Caco-2 (cell line): ENCODE results near the gene TIMM10. TPM values are rescaled to one million over a fixed set of nuclear protein-coding genes. Genes with fewer than 3 reads are reported as not detected.

Experiments used
- BruUV-seq: library from RNA; stranded (reverse); fragments of 400-500 nt; replicated peaks from 2 replicates; lab custom pipeline; 2021; lab: Mats Ljungman, UMichigan
- CTCF ChIA-PET: fragments of 300-600 bp; sonication (Branson Sonifier 250); formaldehyde crosslinking; loops from one replicate; lab custom pipeline; 2022; ENCODE audit warnings: antibody characterized with exemption; lab: Charles Lee
- POLR2A ChIA-PET: fragments of 300-600 bp; sonication (Branson Sonifier 250); formaldehyde crosslinking; loops from one replicate; lab custom pipeline; 2022; ENCODE audit warnings: antibody characterized with exemption; lab: Charles Lee
- DNase-seq, 2 experiments: peaks; one replicate each; pipeline versions ENCODE4 v3.0.0 to v3.0.0-alpha.2; 2020 to 2022
- H3K27me3 ChIP-seq: replicated peaks from 2 replicates; pipeline ENCODE4 v1.6.0; 2011; ENCODE audit warnings: low read length; ENCODE audit not compliant: control insufficient read depth, insufficient read depth
- H3K36me3 ChIP-seq: 2 replicates; pipeline ENCODE4 v1.5.1; 2011; ENCODE audit warnings: low read length; ENCODE audit not compliant: control insufficient read depth, insufficient read depth
- H3K4me1 ChIP-seq: fragments of 250-450 bp; sonication (Bioruptor Pico); 2 replicates; pipeline ENCODE4 v1.5.1; 2020; ENCODE audit warnings: mild to moderate bottlenecking
- H3K4me3 ChIP-seq: 2 replicates; pipeline ENCODE4 v1.5.1; 2011; ENCODE audit warnings: low read depth, mild to moderate bottlenecking, control low read depth, low read length
- H3K9me3 ChIP-seq: fragments of 250-450 bp; sonication (Bioruptor Pico); 2 replicates; pipeline ENCODE4 v1.5.1; 2020; ENCODE audit warnings: mild to moderate bottlenecking, moderate library complexity
- H3K27ac Mint-ChIP-seq: one replicate; pipeline ENCODE4 v1.8.0; 2022; ENCODE audit warnings: mixed read lengths; ENCODE audit not compliant: unreplicated experiment
- H3K27me3 Mint-ChIP-seq: one replicate; pipeline ENCODE4 v1.8.0; 2022; ENCODE audit warnings: mixed read lengths; ENCODE audit not compliant: insufficient read depth, unreplicated experiment
- H3K36me3 Mint-ChIP-seq: one replicate; pipeline ENCODE4 v1.8.0; 2022; ENCODE audit warnings: mild to moderate bottlenecking, mixed read lengths; ENCODE audit not compliant: insufficient read depth, unreplicated experiment
- H3K4me1 Mint-ChIP-seq: one replicate; pipeline ENCODE4 v1.8.0; 2022; ENCODE audit warnings: low read depth, mixed read lengths; ENCODE audit not compliant: unreplicated experiment
- H3K4me3 Mint-ChIP-seq: one replicate; pipeline ENCODE4 v1.8.0; 2022; ENCODE audit warnings: mild to moderate bottlenecking, moderate library complexity, mixed read lengths; ENCODE audit not compliant: unreplicated experiment
- H3K9me3 Mint-ChIP-seq: one replicate; pipeline ENCODE4 v1.8.0; 2022; ENCODE audit warnings: mixed read lengths; ENCODE audit not compliant: unreplicated experiment
- intact Hi-C: fragments of 100-400 bp; cut with micrococcal nuclease; formaldehyde crosslinking; loops from one replicate; pipeline ENCODE4 v1.10.0; 2022; ENCODE audit not compliant: unreplicated experiment
- total RNA-seq: library from RNA; stranded (reverse); gene quantifications from 2 replicates; pipeline ENCODE4 v1.2.3, GENCODE V29; 2022
- TF ChIP-seq, protein P1 (sequence below), 2 experiments: fragments of 200-600 bp in 1 of 2; IDR thresholded peaks; 1 replicate in 1 of 2; 2 replicates in 1 of 2; pipeline versions ENCODE4 v1.5.1 to v1.8.0; 2011 to 2022; ENCODE audit warnings: antibody characterized with exemption in 1 of 2, control low read depth in 1 of 2, inconsistent platforms in 1 of 2, low read depth in 1 of 2, low read length in 1 of 2, mild to moderate bottlenecking in 1 of 2, moderate library complexity in 1 of 2; ENCODE audit not compliant: insufficient read depth in 1 of 2, severe bottlenecking in 1 of 2, unreplicated experiment in 1 of 2

TIMM10 gene
- total RNA-seq, 1 experiment from 2014 or later, result 103 TPM

- Histone ChIP-seq H3K9me3 (no peaks in the 10 kb centered on the region), H3K36me3 (no peaks in the 10 kb centered on the region), H3K4me3 (peak overlapping the region; percentile 54), H3K4me1 (peaks cover 10% of the 10 kb centered on the region; the same call in 1 of the 2 replicates), H3K27me3 (no peaks in the 10 kb centered on the region)
- ChIA-PET CTCF (interaction anchor here (0.5 to 3.0 kb wide), 13 partner anchors 16 to 1878 kb away, joined by 3 to 82 read pairs (median 5); no protein-coding TSS in a partner anchor), POLR2A (no interaction called here)
- DNase-seq, result peak in 1 of 2 experiments; percentile 85
- Mint-ChIP-seq H3K4me3 (peak overlapping the region; percentile 96), H3K9me3 (no peaks in the 10 kb centered on the region), H3K27me3 (no peaks in the 10 kb centered on the region), H3K36me3 (peaks cover 7% of the 10 kb centered on the region), H3K27ac (peak overlapping the region; percentile 40), H3K4me1 (peaks cover 11% of the 10 kb centered on the region)
- BruUV-seq, result no TSS peak
- TF ChIP-seq, protein P1, sequence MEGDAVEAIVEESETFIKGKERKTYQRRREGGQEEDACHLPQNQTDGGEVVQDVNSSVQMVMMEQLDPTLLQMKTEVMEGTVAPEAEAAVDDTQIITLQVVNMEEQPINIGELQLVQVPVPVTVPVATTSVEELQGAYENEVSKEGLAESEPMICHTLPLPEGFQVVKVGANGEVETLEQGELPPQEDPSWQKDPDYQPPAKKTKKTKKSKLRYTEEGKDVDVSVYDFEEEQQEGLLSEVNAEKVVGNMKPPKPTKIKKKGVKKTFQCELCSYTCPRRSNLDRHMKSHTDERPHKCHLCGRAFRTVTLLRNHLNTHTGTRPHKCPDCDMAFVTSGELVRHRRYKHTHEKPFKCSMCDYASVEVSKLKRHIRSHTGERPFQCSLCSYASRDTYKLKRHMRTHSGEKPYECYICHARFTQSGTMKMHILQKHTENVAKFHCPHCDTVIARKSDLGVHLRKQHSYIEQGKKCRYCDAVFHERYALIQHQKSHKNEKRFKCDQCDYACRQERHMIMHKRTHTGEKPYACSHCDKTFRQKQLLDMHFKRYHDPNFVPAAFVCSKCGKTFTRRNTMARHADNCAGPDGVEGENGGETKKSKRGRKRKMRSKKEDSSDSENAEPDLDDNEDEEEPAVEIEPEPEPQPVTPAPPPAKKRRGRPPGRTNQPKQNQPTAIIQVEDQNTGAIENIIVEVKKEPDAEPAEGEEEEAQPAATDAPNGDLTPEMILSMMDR (IDR thresholded peaks at IDR 0.05; ENCODE audit: insufficient read depth in 1 of 2, low read depth in 1 of 2, low read length in 1 of 2, severe bottlenecking in 1 of 2, unreplicated experiment in 1 of 2), result peak; percentile 93 to 96
- intact Hi-C loops, result loop anchor here (1.0 kb wide), 4 partner anchors 37 to 111 kb away; no protein-coding TSS in a partner anchor
These were observed 37.8 kb upstream of the TIMM10 start for GRCh38 chr11:57568330-57568766.

GRCh38 chr11:57567515-57568329 is 37.2 kb upstream of the TIMM10 start, which contains the start of gene UBE2L6:
TSS of gene UBE2L6 (minus strand) at chr11:57567672. CDS start at chr11:57567611, 61 bp downstream.
- H3K27me3 Mint-ChIP-seq, result no peaks in the 10 kb centered on the region
- Histone ChIP-seq H3K36me3 (no peaks in the 10 kb centered on the region), H3K4me3 (peak within 1 kb of the TSS; percentile 54), H3K27me3 (no peaks in the 10 kb centered on the region), H3K4me1 (peaks cover 10% of the 10 kb centered on the region; the same call in 1 of the 2 replicates), H3K9me3 (no peaks in the 10 kb centered on the region)
- DNase-seq, result peak; percentile 55 to 67
- H3K36me3 Mint-ChIP-seq, result peaks cover 7% of the 10 kb centered on the region
- H3K9me3 Mint-ChIP-seq, result no peaks in the 10 kb centered on the region
- no TSS peak for BruUV-seq
- CTCF ChIA-PET, result interaction anchor here (0.5 to 3.0 kb wide), 15 partner anchors 15 to 1878 kb away, joined by 3 to 82 read pairs (median 5); no protein-coding TSS in a partner anchor
- intact Hi-C loops, result loop anchor here (1.0 kb wide), 4 partner anchors 36 to 110 kb away; no protein-coding TSS in a partner anchor
- H3K4me1 Mint-ChIP-seq, result peaks cover 14% of the 10 kb centered on the region
- H3K4me3 Mint-ChIP-seq, result peak within 1 kb of the TSS; percentile 96
- peak within 1 kb of the TSS; percentile 40 for H3K27ac Mint-ChIP-seq
- POLR2A ChIA-PET, result interaction anchor here (0.5 to 0.7 kb wide), 2 partner anchors 16 to 29 kb away, joined by 6 to 8 read pairs; no protein-coding TSS in a partner anchor
- TF ChIP-seq, protein P1 (IDR thresholded peaks at IDR 0.05; ENCODE audit: insufficient read depth in 1 of 2, low read depth in 1 of 2, low read length in 1 of 2, severe bottlenecking in 1 of 2, unreplicated experiment in 1 of 2), result peak in 1 of 2 experiments; percentile 49

GRCh38 chr11:57566905-57567514 is 36.5 kb upstream of the TIMM10 start:
- DNase-seq, result no peak
- TF ChIP-seq, protein P1 (IDR thresholded peaks at IDR 0.05; ENCODE audit: insufficient read depth in 1 of 2, low read depth in 1 of 2, low read length in 1 of 2, severe bottlenecking in 1 of 2, unreplicated experiment in 1 of 2), result no peak
- Histone ChIP-seq H3K4me3 (peak overlapping the region; percentile 54), H3K36me3 (no peaks in the 10 kb centered on the region), H3K4me1 (peaks cover 10% of the 10 kb centered on the region; the same call in 1 of the 2 replicates), H3K27me3 (no peaks in the 10 kb centered on the region), H3K9me3 (no peaks in the 10 kb centered on the region)
- POLR2A ChIA-PET, result interaction anchor here (0.5 to 0.7 kb wide), 2 partner anchors 15 to 30 kb away, joined by 6 to 8 read pairs; no protein-coding TSS in a partner anchor
- CTCF ChIA-PET, result interaction anchor here (0.6 to 3.0 kb wide), 10 partner anchors 15 to 315 kb away, joined by 3 to 82 read pairs (median 8); no protein-coding TSS in a partner anchor
- no peaks in the 10 kb centered on the region for H3K27me3 Mint-ChIP-seq
- TSS peak; percentile 35 for BruUV-seq
- H3K36me3 Mint-ChIP-seq, result peaks cover 7% of the 10 kb centered on the region
- no peaks in the 10 kb centered on the region for H3K9me3 Mint-ChIP-seq
- peaks cover 18% of the 10 kb centered on the region for H3K4me1 Mint-ChIP-seq
- intact Hi-C loops, result no loop called here
- peak overlapping the region; percentile 96 for H3K4me3 Mint-ChIP-seq
- H3K27ac Mint-ChIP-seq, result no peak overlapping the region
